ENCODE measurements around the gene LRRC17.

Gene LRRC17

DNA sequence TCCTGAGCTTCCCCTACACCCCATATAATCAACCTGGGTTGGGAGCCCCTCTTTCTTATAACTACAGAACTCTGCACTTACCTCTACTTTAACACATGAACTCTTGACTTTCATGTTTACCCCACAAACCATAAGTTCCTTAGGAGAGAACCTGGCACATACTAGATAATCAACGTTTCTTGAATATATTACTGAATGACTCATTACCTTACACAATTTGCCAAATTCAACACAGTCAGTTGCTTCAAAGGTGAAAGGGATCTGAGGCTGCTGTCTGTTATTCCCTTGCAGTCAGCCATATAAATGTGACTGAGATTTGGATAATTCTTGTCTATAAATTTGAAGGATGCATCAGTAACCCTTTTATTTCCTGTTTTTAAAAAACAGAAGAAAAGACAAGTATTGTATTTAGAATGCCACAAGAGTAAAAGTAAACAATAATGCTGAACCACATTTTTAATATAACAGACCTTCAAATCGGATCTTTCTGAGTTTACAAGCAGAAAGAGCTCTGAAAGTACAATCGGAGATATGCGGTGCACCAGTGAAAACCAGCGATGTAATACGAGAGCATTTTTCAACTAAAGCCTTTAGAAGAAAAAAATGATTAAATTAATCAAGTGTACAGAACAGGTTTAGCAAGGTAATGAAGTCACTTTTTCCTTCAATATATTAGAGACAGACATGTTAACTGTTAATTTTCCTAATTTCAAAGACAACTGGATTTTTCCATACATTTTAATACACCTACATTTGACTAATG lies 29.5 kb upstream of the LRRC17 start:
- no peaks in the 10 kb centered on the region for H3K9me3 ChIP-seq (ENCODE audit: control insufficient read depth, low read length)
- no peak overlapping the region for H3K27ac ChIP-seq (ENCODE audit: insufficient read depth, low read length, poor library complexity, severe bottlenecking)
- H3K27me3 ChIP-seq (replicated peaks; ENCODE audit: control insufficient read depth, insufficient read depth, low read length, poor library complexity, severe bottlenecking), result no peaks in the 10 kb centered on the region
- no peaks in the 10 kb centered on the region for H3K4me1 ChIP-seq (ENCODE audit: control insufficient read depth, insufficient read depth, low read length, poor library complexity, severe bottlenecking)
- DNase-seq, result no peak
- H3K36me3 ChIP-seq (ENCODE audit: control insufficient read depth, insufficient read depth, low read length), result no peaks in the 10 kb centered on the region
- no peak overlapping the region for H3K4me3 ChIP-seq (ENCODE audit: insufficient read depth, low read depth, low read length, poor library complexity, severe bottlenecking)

DNA sequence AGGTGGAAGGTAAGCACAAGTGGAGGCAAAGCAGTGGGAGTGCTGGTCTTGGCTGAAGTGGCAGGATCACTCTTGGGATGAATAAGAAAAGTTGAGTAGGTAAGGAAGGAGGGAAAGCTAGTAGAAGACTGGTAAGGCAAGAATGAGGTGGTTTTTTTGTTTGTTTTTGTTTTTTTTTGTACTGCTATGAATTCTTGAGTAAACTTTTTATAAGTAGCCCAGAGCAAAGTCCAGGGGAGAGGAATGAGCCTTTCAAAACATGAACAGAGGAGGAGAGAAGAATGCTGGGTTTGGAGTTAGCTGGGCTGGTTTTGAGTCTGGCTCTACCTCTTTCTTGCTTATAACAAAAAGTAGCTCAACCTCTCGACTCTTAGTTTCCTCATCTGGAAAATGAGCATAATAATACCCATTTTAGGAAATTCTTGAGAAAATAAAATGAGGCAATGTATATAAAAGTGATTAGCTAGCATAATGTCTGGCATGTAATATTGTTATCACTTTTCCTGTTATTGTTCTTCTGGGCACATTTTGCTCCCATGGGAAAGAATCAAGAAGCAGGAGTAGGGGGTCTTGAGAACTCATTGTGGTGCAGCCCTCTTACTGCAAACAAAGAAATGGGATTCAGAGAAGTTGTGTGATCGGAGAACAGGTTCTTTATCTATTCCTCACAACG lies 24.1 kb upstream of the LRRC17 start:
- no peak for DNase-seq
- Histone ChIP-seq H3K4me3 (ENCODE audit: insufficient read depth, low read depth, low read length, poor library complexity, severe bottlenecking) (no peak overlapping the region), H3K36me3 (ENCODE audit: control insufficient read depth, insufficient read depth, low read length) (no peaks in the 10 kb centered on the region), H3K4me1 (ENCODE audit: control insufficient read depth, insufficient read depth, low read length, poor library complexity, severe bottlenecking) (no peaks in the 10 kb centered on the region), H3K27me3 (replicated peaks; ENCODE audit: control insufficient read depth, insufficient read depth, low read length, poor library complexity, severe bottlenecking) (no peaks in the 10 kb centered on the region), H3K9me3 (ENCODE audit: control insufficient read depth, low read length) (no peaks in the 10 kb centered on the region), H3K27ac (ENCODE audit: insufficient read depth, low read length, poor library complexity, severe bottlenecking) (no peak overlapping the region)

DNA sequence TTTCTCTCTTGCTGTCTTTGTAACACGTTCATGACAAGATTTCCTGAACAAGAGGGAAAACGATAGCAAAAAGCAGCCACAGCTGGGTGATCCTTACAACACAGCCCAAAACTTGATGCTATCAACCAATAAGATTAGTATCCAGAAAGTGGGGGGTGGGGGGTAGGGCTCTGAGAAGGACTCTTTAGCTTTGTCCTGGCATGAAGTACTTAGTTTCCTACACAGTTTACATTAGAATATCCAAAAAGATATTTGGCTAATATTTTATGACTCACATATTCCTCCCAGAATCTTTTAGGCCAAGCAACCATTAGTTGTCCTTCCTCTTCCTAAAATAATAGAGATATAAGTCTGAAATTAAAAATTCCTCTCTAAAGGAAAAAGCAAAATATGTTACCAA lies 22.9 kb upstream of the LRRC17 start:
- H3K36me3 ChIP-seq (ENCODE audit: control insufficient read depth, insufficient read depth, low read length), result no peaks in the 10 kb centered on the region
- no peaks in the 10 kb centered on the region for H3K4me1 ChIP-seq (ENCODE audit: control insufficient read depth, insufficient read depth, low read length, poor library complexity, severe bottlenecking)
- no peak overlapping the region for H3K27ac ChIP-seq (ENCODE audit: insufficient read depth, low read length, poor library complexity, severe bottlenecking)

DNA sequence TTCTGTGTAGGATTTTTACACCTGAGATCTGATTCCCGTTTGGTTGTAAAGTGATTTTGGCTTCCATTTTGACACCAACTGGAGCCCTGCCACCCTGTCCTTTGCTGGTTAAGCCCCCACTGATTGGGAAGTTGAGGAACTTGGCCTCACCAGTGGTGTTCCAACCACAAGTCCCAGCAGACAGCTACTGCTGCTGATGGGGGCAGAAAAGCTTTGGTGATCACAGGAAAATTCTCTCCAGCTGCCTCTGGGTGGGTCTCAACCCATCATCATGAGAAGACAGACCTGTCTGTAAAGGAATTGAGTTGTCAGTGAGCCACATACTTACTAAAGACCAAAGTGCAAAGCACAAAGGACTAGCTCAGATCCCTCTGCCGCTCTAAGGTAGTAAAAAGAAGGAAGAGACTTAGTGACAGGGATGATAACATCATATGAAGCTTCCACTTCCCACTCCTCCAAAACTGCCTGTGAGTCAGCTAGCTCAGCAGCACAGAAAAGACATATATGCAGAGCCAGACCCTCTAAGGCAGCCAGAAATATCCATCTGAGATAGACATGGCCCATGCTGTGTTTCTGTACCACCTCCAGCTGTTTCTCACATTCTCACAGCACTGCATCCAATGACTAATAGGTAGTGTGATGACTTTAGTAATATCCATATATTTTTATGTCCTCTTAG lies 22.4 kb upstream of the LRRC17 start:
- no peaks in the 10 kb centered on the region for H3K4me1 ChIP-seq (ENCODE audit: control insufficient read depth, insufficient read depth, low read length, poor library complexity, severe bottlenecking)
- no peaks in the 10 kb centered on the region for H3K9me3 ChIP-seq (ENCODE audit: control insufficient read depth, low read length)
- no peaks in the 10 kb centered on the region for H3K36me3 ChIP-seq (ENCODE audit: control insufficient read depth, insufficient read depth, low read length)
- no peak overlapping the region for H3K27ac ChIP-seq (ENCODE audit: insufficient read depth, low read length, poor library complexity, severe bottlenecking)
- H3K4me3 ChIP-seq (ENCODE audit: insufficient read depth, low read depth, low read length, poor library complexity, severe bottlenecking), result no peak overlapping the region
- no peak for DNase-seq
- no peaks in the 10 kb centered on the region for H3K27me3 ChIP-seq (replicated peaks; ENCODE audit: control insufficient read depth, insufficient read depth, low read length, poor library complexity, severe bottlenecking)

More for the DNA sequence above, 22.9 kb upstream of the LRRC17 start:
- no peak for DNase-seq
- no peaks in the 10 kb centered on the region for H3K27me3 ChIP-seq (replicated peaks; ENCODE audit: control insufficient read depth, insufficient read depth, low read length, poor library complexity, severe bottlenecking)
- H3K4me3 ChIP-seq (ENCODE audit: insufficient read depth, low read depth, low read length, poor library complexity, severe bottlenecking), result no peak overlapping the region
- no peaks in the 10 kb centered on the region for H3K9me3 ChIP-seq (ENCODE audit: control insufficient read depth, low read length)

DNA sequence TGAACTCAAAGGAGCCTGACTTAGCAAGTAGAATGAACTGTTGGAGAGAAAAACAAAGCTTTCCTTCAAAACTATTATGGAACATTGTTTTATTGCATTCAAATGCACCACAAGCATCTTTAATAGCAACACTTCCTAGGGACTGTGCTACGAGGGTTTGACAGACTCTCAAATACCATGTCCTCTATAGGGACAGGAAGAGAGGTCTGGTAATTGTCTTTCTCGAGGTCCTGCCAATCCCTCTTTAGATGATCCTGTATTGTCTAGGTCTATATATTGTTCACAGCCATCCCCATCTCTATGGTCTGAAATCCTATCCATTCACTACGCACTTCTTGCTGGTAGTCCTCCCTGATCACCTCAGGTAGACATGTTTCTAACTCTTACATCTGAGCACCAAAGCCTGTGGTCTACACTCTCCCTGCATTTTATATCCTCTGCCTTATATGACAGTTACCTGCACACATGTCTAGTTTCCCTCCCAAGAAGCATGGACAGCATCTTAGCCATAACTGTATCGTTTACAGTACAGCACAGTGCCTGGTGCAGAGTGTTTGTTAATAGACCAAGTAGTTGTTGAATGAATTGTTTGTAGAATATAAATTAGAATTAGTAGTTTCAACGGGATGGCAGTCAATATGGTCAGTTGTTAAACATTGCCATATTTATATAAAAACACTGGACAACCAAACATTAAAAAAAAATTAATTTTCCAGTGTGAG lies 21.7 kb upstream of the LRRC17 start:
- Histone ChIP-seq H3K36me3 (ENCODE audit: control insufficient read depth, insufficient read depth, low read length) (no peaks in the 10 kb centered on the region), H3K4me3 (ENCODE audit: insufficient read depth, low read depth, low read length, poor library complexity, severe bottlenecking) (no peak overlapping the region), H3K9me3 (ENCODE audit: control insufficient read depth, low read length) (no peaks in the 10 kb centered on the region), H3K27me3 (replicated peaks; ENCODE audit: control insufficient read depth, insufficient read depth, low read length, poor library complexity, severe bottlenecking) (no peaks in the 10 kb centered on the region), H3K27ac (ENCODE audit: insufficient read depth, low read length, poor library complexity, severe bottlenecking) (no peak overlapping the region), H3K4me1 (ENCODE audit: control insufficient read depth, insufficient read depth, low read length, poor library complexity, severe bottlenecking) (no peaks in the 10 kb centered on the region)
- DNase-seq, result no peak

DNA sequence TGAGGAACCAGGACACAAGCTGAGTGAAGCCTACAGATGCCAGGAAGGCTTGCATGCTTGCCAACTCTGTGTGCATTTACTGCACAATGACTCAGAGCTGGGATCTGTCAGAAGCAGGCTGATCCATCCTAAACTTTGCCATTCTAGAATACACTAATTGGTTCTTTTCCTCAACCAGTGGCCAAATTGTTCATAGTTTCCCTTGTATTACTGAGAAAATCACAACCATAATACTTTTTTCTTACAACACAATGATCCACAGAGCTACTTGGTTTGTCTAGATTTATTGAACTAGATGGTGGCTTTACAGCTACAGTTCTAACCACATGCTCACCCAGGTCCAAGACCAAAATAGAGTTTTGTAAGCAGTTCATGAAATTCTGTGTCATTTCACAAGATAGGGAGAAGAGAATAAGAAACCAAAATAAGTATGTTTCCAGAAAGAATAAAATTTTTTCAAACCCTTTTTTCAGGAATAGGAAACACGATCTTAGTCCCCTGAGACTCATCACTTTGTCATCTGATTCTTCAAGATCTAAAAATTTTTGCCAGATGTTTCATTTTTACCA lies 21.0 kb upstream of the LRRC17 start:
- H3K4me1 ChIP-seq (ENCODE audit: control insufficient read depth, insufficient read depth, low read length, poor library complexity, severe bottlenecking), result no peaks in the 10 kb centered on the region
- no peaks in the 10 kb centered on the region for H3K36me3 ChIP-seq (ENCODE audit: control insufficient read depth, insufficient read depth, low read length)
- H3K27ac ChIP-seq (ENCODE audit: insufficient read depth, low read length, poor library complexity, severe bottlenecking), result no peak overlapping the region
- DNase-seq, result no peak
- no peaks in the 10 kb centered on the region for H3K27me3 ChIP-seq (replicated peaks; ENCODE audit: control insufficient read depth, insufficient read depth, low read length, poor library complexity, severe bottlenecking)
- H3K9me3 ChIP-seq (ENCODE audit: control insufficient read depth, low read length), result no peaks in the 10 kb centered on the region
- no peak overlapping the region for H3K4me3 ChIP-seq (ENCODE audit: insufficient read depth, low read depth, low read length, poor library complexity, severe bottlenecking)

DNA sequence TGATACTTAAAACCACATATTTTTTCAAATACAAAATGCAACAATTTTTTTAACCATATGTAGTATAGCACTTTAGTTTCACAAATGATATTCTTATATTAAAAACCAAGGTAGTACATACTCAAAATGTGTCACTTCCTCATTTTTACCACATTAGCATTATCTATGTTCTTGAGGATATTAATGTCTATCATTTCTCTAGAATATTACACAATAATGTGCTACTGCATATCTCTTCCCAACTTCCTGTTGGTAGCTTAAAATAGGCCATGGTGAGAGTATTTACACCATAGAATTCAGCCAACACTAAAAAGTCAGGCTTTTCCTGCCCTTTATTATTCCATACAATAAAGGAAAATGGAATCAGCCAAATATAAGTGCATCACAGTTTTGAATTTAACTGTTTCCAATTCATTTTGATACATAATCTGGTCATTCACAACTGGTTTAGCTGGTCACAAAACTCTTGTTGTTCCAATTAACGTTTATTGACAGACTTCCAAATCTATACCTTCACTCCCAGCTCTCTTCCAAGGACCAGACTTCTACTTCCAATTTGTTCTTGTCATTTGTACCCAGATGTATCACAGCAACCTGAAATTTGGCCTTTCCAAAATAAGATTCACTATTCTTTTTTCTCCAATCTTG lies 20.0 kb upstream of the LRRC17 start:
- H3K27me3 ChIP-seq (replicated peaks; ENCODE audit: control insufficient read depth, insufficient read depth, low read length, poor library complexity, severe bottlenecking), result no peaks in the 10 kb centered on the region
- DNase-seq, result no peak
- no peaks in the 10 kb centered on the region for H3K36me3 ChIP-seq (ENCODE audit: control insufficient read depth, insufficient read depth, low read length)
- H3K27ac ChIP-seq (ENCODE audit: insufficient read depth, low read length, poor library complexity, severe bottlenecking), result no peak overlapping the region
- H3K9me3 ChIP-seq (ENCODE audit: control insufficient read depth, low read length), result no peaks in the 10 kb centered on the region
- H3K4me1 ChIP-seq (ENCODE audit: control insufficient read depth, insufficient read depth, low read length, poor library complexity, severe bottlenecking), result no peaks in the 10 kb centered on the region
- H3K4me3 ChIP-seq (ENCODE audit: insufficient read depth, low read depth, low read length, poor library complexity, severe bottlenecking), result no peak overlapping the region

DNA sequence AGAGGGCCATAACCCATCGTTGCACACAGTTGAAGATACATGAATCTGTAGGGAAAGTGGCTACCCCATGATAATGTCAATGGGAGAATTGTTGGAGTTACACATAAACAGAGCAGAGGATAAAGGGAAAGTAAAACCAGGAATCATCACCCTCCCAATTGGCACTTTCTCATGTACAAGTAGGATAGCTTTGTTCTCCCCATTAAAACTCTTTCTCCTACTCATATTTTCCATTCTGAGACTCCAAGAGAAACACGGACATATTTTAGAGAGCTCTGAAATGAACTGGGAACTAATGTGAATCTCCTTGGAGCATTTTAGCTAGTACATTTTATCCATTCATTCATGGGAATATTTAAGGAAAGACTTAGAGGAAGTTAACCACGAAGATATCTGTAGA lies 17.2 kb upstream of the LRRC17 start:
- DNase-seq, result no peak
- no peak overlapping the region for H3K4me3 ChIP-seq (ENCODE audit: insufficient read depth, low read depth, low read length, poor library complexity, severe bottlenecking)
- no peak overlapping the region for H3K27ac ChIP-seq (ENCODE audit: insufficient read depth, low read length, poor library complexity, severe bottlenecking)
- H3K4me1 ChIP-seq (ENCODE audit: control insufficient read depth, insufficient read depth, low read length, poor library complexity, severe bottlenecking), result no peaks in the 10 kb centered on the region
- no peaks in the 10 kb centered on the region for H3K9me3 ChIP-seq (ENCODE audit: control insufficient read depth, low read length)
- H3K27me3 ChIP-seq (replicated peaks; ENCODE audit: control insufficient read depth, insufficient read depth, low read length, poor library complexity, severe bottlenecking), result no peaks in the 10 kb centered on the region
- H3K36me3 ChIP-seq (ENCODE audit: control insufficient read depth, insufficient read depth, low read length), result no peaks in the 10 kb centered on the region

DNA sequence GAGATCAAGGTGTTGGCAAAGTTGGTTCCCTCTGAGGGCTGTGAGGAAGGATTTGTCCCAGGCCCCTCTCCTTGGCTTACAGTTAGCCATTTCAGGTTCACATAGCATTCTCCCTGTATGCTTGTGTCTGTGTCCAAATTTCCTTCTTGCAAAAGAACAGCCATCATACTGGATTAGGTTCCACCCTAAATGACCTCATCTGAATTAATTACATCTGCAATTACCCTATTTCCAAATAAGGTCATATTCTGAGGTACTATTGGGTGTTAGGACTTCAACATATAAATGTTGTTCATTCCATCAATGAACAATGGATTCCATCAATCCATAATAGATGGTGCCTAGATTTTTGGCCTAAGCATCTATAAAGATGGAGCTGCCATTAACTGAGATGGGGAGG lies 16.2 kb upstream of the LRRC17 start:
- Histone ChIP-seq H3K27me3 (replicated peaks; ENCODE audit: control insufficient read depth, insufficient read depth, low read length, poor library complexity, severe bottlenecking) (no peaks in the 10 kb centered on the region), H3K9me3 (ENCODE audit: control insufficient read depth, low read length) (no peaks in the 10 kb centered on the region), H3K36me3 (ENCODE audit: control insufficient read depth, insufficient read depth, low read length) (no peaks in the 10 kb centered on the region), H3K4me1 (ENCODE audit: control insufficient read depth, insufficient read depth, low read length, poor library complexity, severe bottlenecking) (no peaks in the 10 kb centered on the region), H3K27ac (ENCODE audit: insufficient read depth, low read length, poor library complexity, severe bottlenecking) (no peak overlapping the region), H3K4me3 (ENCODE audit: insufficient read depth, low read depth, low read length, poor library complexity, severe bottlenecking) (no peak overlapping the region)
- DNase-seq, result no peak
